Measurements from ENCODE around the gene SMPDL3B. TPM values are rescaled to one million over a fixed set of nuclear protein-coding genes. Genes with fewer than 3 reads are reported as not detected.

The SMPDL3B gene
- total and polyA plus RNA-seq, 2 donors from 2014 or later: 5.9 to 9.7 TPM

- no peak overlapping the region for H3K9ac ChIP-seq (ENCODE audit: low read length in 3 of 3)
- H3K4me1 ChIP-seq (ENCODE audit: control insufficient read depth in 2 of 3, insufficient read depth in 2 of 3, low read depth in 1 of 3, low read length in 3 of 3): no peaks in the 10 kb centered on the region
- DNase-seq (peak in 1 of 5 donors; percentile 66), FAIRE-seq (no peak)
- intact Hi-C loops (cut with DNase I): no loop called here
- H3K27ac ChIP-seq (ENCODE audit: low read depth in 2 of 2, low read length in 2 of 2): no peak overlapping the region
- no peaks in the 10 kb centered on the region for H3K36me3 ChIP-seq (ENCODE audit: control insufficient read depth in 2 of 3, insufficient read depth in 3 of 3, low read length in 3 of 3)
- no peak for TF ChIP-seq CTCF (IDR thresholded peaks at IDR 0.05; ENCODE audit: borderline replicate concordance, extremely low read depth, insufficient read depth)
- no peak overlapping the region for H3K4me3 ChIP-seq (ENCODE audit: low read length in 3 of 3)
- no peaks in the 10 kb centered on the region for H3K9me3 ChIP-seq (ENCODE audit: control insufficient read depth in 2 of 3, insufficient read depth in 1 of 3, low read length in 3 of 3)
- H3K27me3 ChIP-seq (ENCODE audit: control insufficient read depth, insufficient read depth, low read length): no peaks in the 10 kb centered on the region
Measured at GRCh38 chr1:27941671-27942540, 7.1 kb downstream of the SMPDL3B start.

- no peaks in the 10 kb centered on the region for H3K27me3 ChIP-seq (ENCODE audit: control insufficient read depth, insufficient read depth, low read length)
- no peak for FAIRE-seq
- no peak overlapping the region for H3K9ac ChIP-seq (ENCODE audit: low read length in 3 of 3)
- no peaks in the 10 kb centered on the region for H3K4me1 ChIP-seq (ENCODE audit: control insufficient read depth in 2 of 3, insufficient read depth in 2 of 3, low read depth in 1 of 3, low read length in 3 of 3)
- no peak for TF ChIP-seq CTCF (IDR thresholded peaks at IDR 0.05; ENCODE audit: borderline replicate concordance, extremely low read depth, insufficient read depth)
- intact Hi-C loops (cut with DNase I): no loop called here
- DNase-seq: no peak
- no peak overlapping the region for H3K27ac ChIP-seq (ENCODE audit: low read depth in 2 of 2, low read length in 2 of 2)
- no peaks in the 10 kb centered on the region for H3K36me3 ChIP-seq (ENCODE audit: control insufficient read depth in 2 of 3, insufficient read depth in 3 of 3, low read length in 3 of 3)
- no peak overlapping the region for H3K4me3 ChIP-seq (ENCODE audit: low read length in 3 of 3)
- H3K9me3 ChIP-seq (ENCODE audit: control insufficient read depth in 2 of 3, insufficient read depth in 1 of 3, low read length in 3 of 3): no peaks in the 10 kb centered on the region
Measured at GRCh38 chr1:27945020-27945419, 10.2 kb downstream of the SMPDL3B start.

GRCh38 chr1:27949027-27949426, 14.2 kb downstream of the SMPDL3B start:
- Histone ChIP-seq H3K4me1 (ENCODE audit: control insufficient read depth in 2 of 3, insufficient read depth in 2 of 3, low read depth in 1 of 3, low read length in 3 of 3) (no peaks in the 10 kb centered on the region), H3K27ac (ENCODE audit: low read depth in 2 of 2, low read length in 2 of 2) (no peak overlapping the region), H3K9me3 (ENCODE audit: control insufficient read depth in 2 of 3, insufficient read depth in 1 of 3, low read length in 3 of 3) (no peaks in the 10 kb centered on the region), H3K27me3 (ENCODE audit: control insufficient read depth, insufficient read depth, low read length) (no peaks in the 10 kb centered on the region), H3K36me3 (ENCODE audit: control insufficient read depth in 2 of 3, insufficient read depth in 3 of 3, low read length in 3 of 3) (no peaks in the 10 kb centered on the region), H3K9ac (ENCODE audit: low read length in 3 of 3) (no peak overlapping the region), H3K4me3 (ENCODE audit: low read length in 3 of 3) (no peak overlapping the region)
- FAIRE-seq: no peak
- intact Hi-C loops (cut with DNase I): no loop called here
- no peak for TF ChIP-seq CTCF (IDR thresholded peaks at IDR 0.05; ENCODE audit: borderline replicate concordance, extremely low read depth, insufficient read depth)
- no peak for DNase-seq

Measured in kidney (tissue), 14 donors.